Cortex of kidney (tissue), 1 donor: ENCODE results near the gene ANKEF1.
"Not testable (repeated sequence)": the region's sequence is repeated elsewhere in the genome, so short reads cannot be mapped to it uniquely, and the experiment has no call there.

Source experiments
- DNase-seq: peaks from one replicate; lab custom pipeline; 2025; lab: John Stamatoyannopoulos, UW

Gene ANKEF1

DNA sequence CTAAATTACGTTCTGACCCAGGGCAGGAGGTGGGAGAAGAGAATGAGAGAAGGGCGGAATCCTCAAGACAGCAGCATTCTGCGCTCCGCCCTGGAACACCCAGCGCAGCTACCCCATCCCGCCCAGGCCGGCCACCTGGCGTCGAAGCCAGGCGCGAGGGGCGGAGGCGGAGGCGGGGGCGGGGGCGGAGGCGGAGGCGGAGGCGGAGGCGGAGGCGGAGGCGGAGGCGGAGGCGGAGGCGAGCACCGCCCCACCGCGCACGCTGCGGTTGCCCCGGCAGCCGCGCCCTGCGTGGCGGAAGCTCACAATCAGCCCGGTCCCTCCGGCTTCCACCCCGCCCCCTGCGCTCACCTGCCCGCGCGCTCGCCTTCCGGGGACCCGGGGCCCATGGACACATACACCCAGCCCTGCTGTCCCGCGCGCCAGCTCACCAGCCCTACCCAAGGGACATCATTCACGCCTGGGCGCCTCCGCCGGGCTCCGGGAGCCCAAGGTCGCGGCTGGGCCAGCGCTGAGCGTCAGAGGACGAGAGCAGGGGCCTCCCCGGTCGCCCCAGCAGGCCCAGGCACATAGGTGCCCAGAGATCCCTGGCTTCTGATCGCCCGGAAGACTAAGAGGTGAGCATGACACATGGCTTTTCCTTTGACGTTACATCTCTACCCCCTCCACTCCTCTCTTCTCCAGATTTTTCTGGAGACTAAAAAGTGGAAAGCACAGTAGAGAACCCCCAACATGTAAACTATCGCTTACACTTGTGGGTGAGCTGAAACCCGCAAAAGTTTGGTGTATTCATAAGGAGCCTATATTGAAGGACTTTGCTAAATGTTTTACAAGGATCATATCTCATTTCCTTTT lies at the start of gene ANKEF1:
Gene ANKEF1, plus strand, starts transcription at position 271 of the 855 bp plus-strand sequence. CDS start 3,315 bp downstream, outside the sequence.
- DNase-seq = no peak

DNA sequence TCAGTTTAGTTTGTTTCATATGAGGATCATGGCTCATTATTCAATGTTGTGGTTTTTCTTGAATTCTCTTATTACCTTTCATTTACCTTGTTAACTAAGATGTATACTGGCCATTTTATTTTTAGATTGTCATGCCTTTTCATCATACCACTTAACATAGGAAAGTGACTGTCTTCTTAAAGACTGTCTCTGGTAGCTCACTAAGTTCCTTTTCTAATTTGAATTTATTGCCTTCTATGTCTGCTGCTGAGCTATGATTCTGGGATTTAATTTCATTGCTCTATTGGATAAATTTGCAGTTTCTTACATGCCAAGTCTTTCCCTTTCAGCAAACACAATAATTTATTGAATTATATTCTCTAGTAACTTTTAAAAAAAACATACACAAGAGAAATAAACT lies 49.5 kb upstream of the ANKEF1 start:
- DNase-seq = no peak

DNA sequence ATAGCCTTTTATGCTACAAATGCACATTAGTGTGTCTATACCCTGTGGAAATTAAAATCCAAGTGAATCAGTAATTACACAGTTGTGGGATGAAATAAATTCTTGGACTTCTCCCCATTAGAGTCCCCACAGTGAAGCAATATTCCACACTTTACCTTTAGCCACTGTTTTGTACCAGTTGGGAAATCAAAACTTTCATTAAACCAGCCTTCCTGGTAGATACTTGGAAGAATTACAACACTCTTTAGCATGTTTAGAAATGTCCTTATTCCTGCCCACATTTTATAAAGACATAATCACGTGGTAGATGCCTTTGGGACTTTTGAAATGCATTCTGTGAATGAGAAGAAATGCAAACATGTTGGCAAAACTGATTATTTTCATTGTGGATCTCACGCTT lies 49.0 kb upstream of the ANKEF1 start:
- DNase-seq = no peak

DNA sequence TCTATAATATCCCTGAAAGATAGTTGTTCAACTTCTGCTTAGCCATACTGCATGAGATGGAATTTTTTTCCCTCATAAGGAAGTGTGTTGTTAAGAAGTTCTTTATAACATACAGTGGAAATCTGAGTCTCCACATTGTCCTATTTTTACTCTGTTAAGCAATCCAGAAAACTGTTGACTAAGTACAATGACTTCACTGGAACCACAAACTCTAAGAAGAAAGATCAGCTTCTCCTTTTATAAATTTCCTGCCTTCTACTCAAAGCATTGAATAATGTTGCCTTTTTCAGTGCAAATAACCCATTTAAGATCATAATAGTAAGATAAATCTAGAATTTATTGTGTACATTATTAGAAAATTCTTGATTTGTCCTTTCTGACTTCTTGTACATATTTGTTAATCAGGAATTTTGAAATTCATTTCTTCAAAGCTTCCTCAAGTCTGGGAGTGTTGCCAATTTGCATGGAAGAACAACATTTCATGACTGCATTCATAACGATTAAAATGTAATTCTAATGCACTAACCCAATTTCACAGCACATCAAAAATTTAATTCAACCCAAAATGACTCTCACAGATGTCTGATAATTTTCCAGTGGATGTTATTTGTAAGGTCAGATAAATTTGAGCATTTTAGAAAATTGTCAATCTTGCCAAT lies 45.6 kb upstream of the ANKEF1 start:
- no peak for DNase-seq

DNA sequence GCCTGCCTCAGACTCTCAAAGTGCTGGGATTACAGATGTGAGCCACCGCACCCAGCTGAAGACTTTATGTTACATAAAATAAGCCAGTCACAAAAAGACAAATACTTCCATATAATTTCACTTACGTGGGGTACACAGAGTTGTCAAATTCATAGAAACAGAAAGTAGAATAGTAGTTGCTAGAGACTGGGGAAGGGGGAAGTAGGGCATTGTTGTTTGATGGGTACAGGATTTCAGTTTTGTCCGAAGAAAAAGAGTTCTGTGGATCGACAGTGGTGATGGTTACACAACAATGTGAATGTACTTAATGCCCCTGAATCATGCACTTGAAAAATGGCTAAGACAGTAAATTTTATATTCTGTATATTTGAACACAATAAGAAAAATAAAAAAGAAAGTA lies 41.6 kb upstream of the ANKEF1 start:
- no peak for DNase-seq

DNA sequence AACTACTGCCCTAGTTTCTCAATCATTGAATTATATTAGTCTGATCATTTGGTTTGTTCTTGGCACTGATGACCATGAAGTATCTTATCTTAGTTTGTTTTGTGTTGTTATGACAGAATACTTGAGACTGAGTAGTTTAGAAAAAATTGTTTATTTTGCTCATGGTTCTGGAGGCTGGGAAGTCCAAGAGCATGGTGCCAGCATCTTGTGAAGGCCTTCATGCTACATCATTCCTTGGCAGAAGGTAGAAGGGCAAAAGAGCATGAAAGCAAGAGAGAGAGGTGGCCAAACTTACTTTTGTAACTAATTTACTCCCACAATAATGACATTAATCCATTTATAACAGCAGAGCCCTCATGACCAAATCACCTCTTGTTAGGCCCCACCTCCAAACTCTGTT lies 40.1 kb upstream of the ANKEF1 start:
- no peak for DNase-seq

DNA sequence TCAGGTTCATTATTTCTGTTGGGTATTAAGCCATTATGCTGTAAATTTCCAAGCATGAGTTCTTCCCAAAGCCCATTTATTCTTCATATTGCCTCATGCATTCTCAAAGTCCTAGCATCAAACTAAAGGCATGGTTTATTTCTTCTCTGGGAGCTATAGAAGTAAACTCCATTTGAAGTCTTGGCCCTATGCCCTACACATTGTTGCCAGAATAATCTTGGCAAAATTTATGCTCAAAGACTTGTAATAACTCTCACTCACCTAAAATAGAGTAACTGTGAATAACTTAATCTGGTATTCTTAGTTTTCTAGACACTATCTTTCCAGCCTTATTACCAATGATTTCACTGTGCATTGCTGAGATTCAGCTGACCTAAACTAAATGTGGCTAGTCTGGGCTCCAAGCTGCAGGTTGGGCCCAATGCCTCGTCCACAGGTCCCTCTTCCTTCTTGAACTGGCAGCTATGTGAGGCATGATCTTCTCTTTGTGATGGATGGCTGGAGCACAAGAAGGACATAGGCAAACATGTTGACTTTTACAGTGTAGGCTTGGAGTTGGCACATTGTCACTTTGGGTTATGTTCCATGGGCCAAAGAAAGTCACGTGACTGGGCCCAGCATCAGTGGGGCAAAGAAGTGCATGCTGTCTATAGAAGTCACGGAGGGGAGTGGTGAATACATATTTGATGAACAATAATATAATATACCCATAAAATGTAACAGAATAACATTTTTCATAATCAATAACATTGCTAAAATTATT lies 39.1 kb upstream of the ANKEF1 start:
- DNase-seq = no peak

DNA sequence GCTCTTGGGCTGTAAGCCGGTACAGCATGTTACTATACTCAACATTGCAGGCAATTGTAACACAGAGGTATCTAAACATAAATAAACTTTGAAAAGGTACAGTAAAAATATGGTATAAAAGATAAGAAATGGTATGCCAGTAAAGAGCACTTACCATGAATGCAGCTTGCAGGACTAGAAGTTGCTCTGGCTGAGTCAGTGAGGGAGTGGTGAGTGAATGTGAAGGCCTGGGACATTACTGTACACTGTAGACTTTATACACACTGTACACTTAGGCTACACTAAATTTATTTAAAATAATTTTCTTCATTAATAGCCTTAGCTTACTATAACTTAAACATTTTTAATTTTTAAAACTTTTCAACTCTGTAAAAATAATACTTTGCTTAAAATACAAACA lies 37.8 kb upstream of the ANKEF1 start:
- DNase-seq = no peak

DNA sequence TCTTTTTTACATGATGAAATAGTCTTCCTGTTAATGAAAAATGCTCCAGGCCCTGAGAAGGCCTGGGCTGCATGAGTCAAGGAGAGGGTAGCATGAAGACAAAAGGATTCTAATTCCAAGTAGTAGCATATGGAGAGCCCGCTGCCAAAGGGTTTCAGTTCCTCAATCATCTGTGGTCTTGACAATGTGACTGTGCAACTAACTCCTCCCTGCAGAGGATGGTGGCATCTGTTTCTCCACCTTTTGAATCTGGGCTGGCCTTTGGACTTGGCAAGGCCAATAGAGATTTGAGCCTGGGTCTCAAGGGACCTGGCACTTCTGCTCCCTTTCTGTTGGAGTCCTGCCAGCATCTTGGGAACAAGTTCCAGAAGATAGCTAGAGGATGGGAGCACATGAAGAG lies 35.1 kb upstream of the ANKEF1 start:
- no peak for DNase-seq

DNA sequence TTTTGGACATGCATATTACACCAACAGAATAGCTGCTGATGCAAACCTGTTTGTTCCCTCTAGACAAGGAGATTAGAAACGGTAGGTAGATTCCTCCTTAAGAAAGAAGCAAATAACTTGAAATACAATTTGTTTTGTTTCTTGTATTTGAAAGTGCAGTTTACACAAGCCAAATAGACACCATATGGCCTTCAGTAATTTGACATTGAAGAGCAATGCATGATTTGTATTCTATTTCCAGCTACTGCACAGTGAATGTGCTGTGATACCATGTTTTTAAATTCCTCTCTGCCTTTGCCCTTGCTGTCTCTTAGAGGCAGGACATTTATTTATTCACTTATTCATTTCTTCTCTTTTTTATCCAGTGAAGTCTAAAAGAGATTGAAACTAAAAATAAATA lies 31.9 kb upstream of the ANKEF1 start:
- DNase-seq = no peak

DNA sequence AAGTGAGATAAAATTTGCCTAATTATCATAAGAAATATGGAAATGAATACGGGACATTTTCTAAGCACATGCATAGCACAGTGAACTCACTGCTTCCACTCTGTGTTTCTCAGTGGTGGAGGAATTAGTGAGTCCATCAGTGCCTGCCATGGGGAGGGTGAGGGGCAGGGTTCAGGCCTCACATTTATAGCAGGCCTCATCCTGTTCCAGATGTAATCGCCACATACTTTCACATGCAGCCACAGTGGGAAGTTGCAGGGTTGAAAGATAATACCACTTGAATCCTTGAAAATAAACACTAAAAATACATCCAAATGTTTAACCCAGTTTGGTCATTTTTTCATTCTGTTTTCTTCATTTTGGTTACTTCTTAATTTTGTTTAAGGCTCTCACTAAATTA lies 29.9 kb upstream of the ANKEF1 start:
- no peak for DNase-seq

DNA sequence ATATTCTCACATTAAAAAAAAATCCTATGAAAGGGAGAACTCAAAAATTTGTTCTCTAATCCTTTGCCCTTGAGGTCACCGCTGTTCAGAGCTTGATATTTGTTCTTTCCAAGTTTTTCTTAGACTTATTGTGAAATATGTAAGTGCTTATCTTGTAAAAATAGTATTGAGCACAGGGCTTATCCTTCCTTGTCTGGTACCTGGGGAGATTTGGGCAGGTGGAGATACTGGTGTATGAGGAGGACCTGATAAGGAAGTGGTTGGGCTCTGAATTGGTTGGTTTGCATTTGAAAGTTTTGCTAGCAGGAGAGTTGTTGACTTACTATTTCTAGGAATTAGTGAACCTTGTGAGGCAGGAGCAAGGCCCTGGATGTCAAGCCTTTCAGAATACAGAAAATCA lies 28.9 kb upstream of the ANKEF1 start:
- no peak for DNase-seq

DNA sequence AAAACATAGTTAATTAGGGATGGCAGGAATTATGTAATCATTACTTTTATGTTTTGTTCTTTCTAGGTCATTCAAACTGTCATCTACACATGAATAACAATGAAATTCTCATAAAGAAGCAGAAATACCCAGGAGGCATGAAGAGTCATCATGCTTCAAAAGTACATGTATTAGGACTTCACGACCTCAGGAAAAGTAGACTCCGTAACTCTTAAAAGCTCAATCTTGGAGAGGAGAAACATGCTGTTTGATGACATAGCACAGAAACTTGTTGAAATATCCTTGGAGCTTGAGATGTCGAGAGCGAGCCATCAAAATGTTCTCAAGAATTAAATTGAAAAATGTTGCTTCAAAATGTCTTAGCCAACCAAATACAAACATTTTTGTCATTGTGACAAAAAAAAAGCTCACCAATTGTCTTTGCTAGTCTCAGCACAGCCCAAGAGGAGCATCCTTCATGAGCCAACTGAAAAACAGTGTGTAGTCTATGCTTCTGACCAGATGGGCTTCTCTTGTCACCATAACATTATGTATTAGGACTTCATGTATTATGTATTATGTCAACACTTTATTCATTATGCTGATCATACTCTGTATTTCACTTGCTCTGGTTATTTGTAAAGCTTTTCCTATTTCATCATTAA lies 28.2 kb upstream of the ANKEF1 start:
- no peak for DNase-seq

DNA sequence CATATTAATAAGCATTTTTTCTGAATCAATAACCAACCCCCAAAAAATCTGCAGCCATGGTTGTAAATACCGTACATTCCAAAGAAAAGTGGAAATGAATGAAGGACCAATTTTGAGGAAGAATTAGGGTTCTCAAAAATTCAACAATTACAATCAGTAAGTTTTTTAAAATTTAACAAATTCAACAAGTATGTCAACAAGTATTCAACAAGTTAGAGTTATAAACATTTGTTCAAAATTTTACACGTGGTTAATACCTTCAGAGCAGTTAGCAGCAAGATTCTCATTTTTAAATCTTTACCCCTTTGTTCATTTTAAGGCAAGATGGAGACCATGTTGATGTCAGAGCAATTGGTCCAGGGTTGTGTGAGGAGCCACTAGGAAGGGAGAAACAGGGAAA lies 27.6 kb upstream of the ANKEF1 start:
- DNase-seq = no peak

DNA sequence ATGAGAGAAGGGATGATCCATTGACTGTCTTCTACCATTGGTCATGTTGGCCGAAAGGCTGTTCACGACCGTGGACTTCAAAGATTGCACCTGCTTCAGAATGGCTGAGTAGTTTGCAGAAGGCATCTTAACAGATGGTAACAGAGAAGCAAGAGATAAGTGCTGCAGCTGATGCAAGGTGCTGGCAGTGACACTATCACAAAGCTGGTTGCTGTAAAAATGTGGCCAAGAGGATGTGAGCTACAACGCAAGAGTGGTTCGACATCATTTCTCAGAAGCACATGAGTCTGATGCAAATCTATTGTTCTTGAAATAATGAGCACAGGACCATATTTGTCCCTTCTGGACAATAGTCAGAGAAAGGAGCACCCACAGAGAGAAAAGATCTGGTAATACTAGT lies 27.0 kb upstream of the ANKEF1 start:
- no peak for DNase-seq

DNA sequence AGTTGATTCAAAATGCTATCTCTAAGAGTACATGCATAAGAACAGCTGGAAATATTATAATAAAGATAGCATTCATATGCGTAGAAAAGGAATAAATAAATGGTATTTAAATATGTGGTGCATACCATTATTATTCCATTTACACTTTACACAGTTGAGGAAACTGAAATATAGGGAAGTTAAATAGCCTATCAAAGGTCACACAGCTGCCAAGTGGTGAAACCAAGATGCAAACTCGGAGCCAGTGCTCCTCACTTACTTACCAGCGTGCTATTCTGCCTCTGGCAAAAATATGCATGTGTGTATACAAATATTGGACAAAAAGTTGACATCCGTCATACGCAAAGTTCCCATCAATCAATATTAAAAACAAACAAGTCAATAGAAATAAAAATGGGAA lies 22.3 kb upstream of the ANKEF1 start:
- no peak for DNase-seq

DNA sequence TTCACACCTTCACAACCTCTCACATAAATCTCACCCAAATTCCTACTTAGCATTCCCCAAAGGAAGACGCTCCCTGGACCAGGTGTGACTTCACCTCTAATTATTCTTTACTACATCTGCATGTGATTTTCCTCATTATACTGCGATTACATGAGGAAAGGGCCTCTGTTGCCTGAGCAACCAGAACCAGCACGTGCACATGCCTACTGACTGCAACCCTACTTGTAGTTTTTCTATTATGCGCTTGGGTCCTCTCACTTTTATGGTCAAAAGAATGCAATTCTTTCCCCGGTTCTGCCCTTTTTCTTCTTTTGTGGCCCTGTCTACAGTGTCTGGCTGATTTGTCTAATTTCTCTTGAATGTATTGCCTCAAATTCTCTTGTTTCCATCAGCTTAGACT lies 20.4 kb upstream of the ANKEF1 start:
- no peak for DNase-seq

DNA sequence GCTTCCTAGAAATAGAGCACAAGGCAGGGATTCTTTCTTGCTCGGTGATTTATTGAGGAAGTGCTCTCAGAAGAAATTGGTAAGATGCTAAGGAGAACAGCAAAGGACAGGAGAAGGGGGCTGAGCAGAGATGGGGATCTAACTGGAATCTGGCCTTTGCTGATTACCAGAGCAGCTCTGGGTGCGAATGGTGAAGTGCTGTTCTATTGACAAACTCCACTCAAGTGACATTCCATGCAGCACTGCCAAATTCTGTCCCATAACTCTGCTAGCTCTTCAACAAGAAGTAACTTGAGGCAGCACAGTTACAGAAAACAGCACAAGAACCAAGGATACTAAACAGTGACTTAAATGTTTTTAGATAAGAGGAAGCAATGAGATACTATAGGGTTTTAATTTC lies 13.8 kb upstream of the ANKEF1 start:
- DNase-seq = no peak

DNA sequence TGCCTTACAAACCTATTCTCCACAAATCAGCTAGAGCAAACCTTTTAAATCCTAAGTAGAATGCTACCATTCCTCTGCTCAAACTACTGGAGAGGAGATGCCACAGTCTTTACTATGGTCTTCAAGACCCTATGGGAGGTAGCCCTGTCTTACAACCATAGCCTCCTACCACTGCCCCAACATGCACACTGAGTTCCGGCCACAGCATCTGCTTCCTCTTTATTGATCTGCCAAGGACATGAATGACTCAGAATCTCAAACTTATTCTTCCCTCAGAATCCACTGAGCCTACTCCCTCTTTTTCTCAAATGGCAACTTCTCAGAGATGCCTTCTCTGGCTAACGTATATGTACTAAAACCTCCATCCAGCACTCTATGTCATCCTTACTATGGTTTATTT lies 12.2 kb upstream of the ANKEF1 start:
- no peak for DNase-seq

DNA sequence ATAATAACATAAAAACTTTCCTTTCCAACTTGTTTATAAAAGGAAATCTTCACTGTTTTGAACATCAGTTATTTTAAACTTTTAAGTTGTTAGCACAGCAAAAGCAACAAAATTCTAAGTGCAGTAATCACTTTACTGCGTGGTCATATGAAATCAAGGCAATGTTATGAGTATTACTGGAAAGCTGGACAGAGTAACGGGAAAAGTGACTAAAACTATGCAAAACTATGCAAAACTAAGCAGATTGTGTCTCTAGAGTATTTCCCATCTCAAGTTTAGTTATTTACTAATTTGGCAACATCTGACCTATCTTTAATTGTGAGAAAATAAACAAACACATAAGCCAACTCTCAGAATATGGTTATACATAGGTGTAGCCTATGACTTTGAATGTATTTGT lies 10.9 kb upstream of the ANKEF1 start:
- DNase-seq = no peak

DNA sequence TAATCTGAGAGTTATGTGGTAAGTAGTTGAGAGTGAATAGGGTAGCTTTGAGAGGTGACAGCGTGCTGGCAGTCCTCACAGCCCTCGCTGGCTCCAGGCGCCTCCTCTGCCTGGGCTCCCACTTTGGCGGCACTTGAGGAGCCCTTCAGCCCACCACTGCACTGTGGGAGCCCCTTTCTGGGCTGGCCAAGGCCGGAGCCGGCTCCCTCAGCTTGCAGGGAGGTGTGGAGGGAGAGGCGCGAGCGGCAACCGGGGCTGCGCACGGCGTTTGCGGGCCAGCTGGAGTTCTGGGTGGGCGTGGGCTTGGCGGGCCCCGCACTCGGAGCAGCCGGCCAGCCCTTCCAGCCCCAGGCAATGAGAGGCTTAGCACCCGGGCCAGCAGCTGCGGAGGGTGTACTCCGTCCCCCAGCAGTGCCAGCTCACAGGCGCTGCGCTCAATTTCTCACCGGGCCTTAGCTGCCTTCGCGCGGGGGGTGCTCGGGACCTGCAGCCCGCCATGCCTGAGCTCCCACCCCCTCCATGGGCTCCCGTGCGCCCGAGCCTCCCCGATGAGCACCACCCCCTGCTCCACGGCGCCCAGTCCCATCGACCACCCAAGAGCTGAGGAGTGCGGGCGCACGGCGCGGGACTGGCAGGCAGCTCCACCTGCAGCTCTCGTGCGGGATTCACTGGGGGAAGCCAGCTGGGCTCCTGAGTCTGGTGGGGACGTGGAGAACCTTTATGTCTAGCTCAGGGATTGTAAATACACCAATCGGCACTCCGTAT lies 3.2 kb upstream of the ANKEF1 start:
- not testable (repeated sequence) for DNase-seq

DNA sequence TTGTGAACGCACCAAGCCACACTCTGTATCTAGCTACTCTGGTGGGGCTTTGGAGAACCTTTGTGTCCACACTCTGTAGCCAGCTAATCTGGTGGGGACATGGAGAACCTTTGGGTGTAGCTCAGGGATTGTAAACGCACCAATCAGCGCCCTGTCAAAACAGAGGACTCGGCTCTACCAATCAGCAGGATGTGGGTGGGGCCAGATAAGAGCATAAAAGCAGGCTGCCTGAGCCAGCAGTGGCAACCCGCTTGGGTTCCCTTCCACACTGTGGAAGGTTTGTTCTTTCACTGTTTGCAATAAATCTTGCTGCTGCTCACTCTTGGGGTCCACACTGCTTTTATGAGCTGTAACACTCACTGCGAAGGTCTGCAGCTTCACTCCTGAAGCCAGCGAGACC lies 2.5 kb upstream of the ANKEF1 start:
- not testable (repeated sequence) for DNase-seq
